ENCODE data around the gene RAB21.

DNA sequence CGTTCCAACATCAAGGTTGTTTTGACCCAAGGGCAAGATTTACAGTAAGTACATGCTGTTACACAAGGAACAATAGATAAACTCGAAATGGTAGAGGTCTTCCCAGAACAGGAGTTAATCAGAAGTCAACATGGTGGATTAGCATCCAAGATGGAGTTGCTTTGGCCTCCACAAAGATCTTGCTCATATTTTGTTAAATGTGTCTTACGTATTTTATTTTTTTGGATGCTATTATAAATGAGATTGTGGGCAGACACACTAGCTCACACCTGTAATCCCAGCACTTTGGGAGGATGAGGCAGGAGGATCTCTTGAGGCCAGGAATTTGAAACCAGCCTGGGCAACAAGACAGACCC lies 22.3 kb upstream of the RAB21 start:
- TF ChIP-seq POLR2A (IDR thresholded peaks at IDR 0.05; ENCODE audit: low read length) (no peak), GATA1 (IDR thresholded peaks at IDR 0.05; ENCODE audit: low read depth, low read length) (no peak)

Measured in erythroblast (primary cell).